AG04449 (cell line): Measurements from ENCODE around the gene ABO.

Experiments
- CTCF ChIA-PET: fragments of 350-600 bp; formaldehyde crosslinking; extraction: SDS; loops from one replicate; lab custom pipeline; 2021; ENCODE audit warnings: antibody characterized with exemption; lab: Yijun Ruan, JAX
- POLR2A ChIA-PET: fragments of 400-600, 350-600 bp; formaldehyde crosslinking; extraction: SDS; loops from one replicate; lab custom pipeline; 2020; ENCODE audit warnings: antibody characterized with exemption, inconsistent platforms; lab: Yijun Ruan, JAX
- DNase-seq: peaks from one replicate; pipeline ENCODE4 v3.0.0-alpha.2; 2010; ENCODE audit warnings: low read depth, low spot score
- H3K4me3 ChIP-seq: 2 replicates; pipeline ENCODE4 v1.5.1; 2011; ENCODE audit warnings: low read depth, mild to moderate bottlenecking, control low read depth, low read length
- CTCF ChIP-seq: IDR thresholded peaks from one replicate; pipeline ENCODE4 v1.5.1; 2011; ENCODE audit warnings: mild to moderate bottlenecking, moderate library complexity, low read length, control low read depth, inconsistent platforms; ENCODE audit not compliant: insufficient read depth; ENCODE audit errors: missing control alignments

Gene ABO

GRCh38 chr9:133278161-133279114 lies 3.4 kb upstream of the ABO start:
- no peak for TF ChIP-seq CTCF
- no peak for DNase-seq
- POLR2A ChIA-PET, result no interaction called here
- CTCF ChIA-PET, result interaction anchor here (0.7 to 1.4 kb wide), 2 partner anchors 13 to 92 kb away, joined by 3 read pairs; no protein-coding TSS in a partner anchor
- H3K4me3 ChIP-seq, result no peak overlapping the region

GRCh38 chr9:133277467-133277866 lies 2.5 kb upstream of the ABO start:
- no peak for DNase-seq
- CTCF ChIA-PET, result interaction anchor here (1.4 kb wide), 1 partner anchor 91 kb away, joined by 3 read pairs; no protein-coding TSS in a partner anchor
- POLR2A ChIA-PET, result no interaction called here
- no peak overlapping the region for H3K4me3 ChIP-seq
- TF ChIP-seq CTCF, result no peak

GRCh38 chr9:133276923-133277322 lies 1.9 kb upstream of the ABO start:
- POLR2A ChIA-PET, result no interaction called here

GRCh38 chr9:133276001-133276884 lies 1.2 kb upstream of the ABO start:
- TF ChIP-seq CTCF, result no peak
- no peak overlapping the region for H3K4me3 ChIP-seq
- POLR2A ChIA-PET, result no interaction called here
- no peak for DNase-seq
- CTCF ChIA-PET, result no interaction called here

More at GRCh38 chr9:133276923-133277322, 1.9 kb upstream of the ABO start:
- no peak for DNase-seq
- no peak for TF ChIP-seq CTCF
- CTCF ChIA-PET, result interaction anchor here (1.4 kb wide), 1 partner anchor 90 kb away, joined by 3 read pairs; no protein-coding TSS in a partner anchor
- no peak overlapping the region for H3K4me3 ChIP-seq

- ChIA-PET POLR2A (no interaction called here), CTCF (no interaction called here)
- DNase-seq, result no peak
- no peak overlapping the region for H3K4me3 ChIP-seq
- no peak for TF ChIP-seq CTCF
Observed at GRCh38 chr9:133274236-133275104, 531 bp downstream of the ABO start.
